Choroid plexus epithelial cell (primary cell): ENCODE results near the gene ARHGAP42.

Experiments used
- DNase-seq: peaks from one replicate; pipeline ENCODE4 v3.0.0-alpha.2; 2010; ENCODE audit warnings: low read depth
- H3K4me3 ChIP-seq: 2 replicates; pipeline ENCODE4 v1.5.1; 2011; ENCODE audit warnings: low read depth, mild to moderate bottlenecking, control low read depth, low read length, moderate library complexity
- CTCF ChIP-seq: conservative IDR thresholded peaks from 2 replicates; pipeline ENCODE4 v1.5.1; 2011; ENCODE audit warnings: low read depth, mild to moderate bottlenecking, control low read depth, inconsistent platforms, low read length, moderate library complexity

Gene ARHGAP42

GRCh38 chr11:100805506-100806199 lies 118.6 kb downstream of the ARHGAP42 start:
- no peak for DNase-seq
- H3K4me3 ChIP-seq = no peak overlapping the region
- no peak for TF ChIP-seq CTCF

GRCh38 chr11:100806296-100806695 lies 119.2 kb downstream of the ARHGAP42 start:
- TF ChIP-seq CTCF = no peak
- no peak for DNase-seq
- H3K4me3 ChIP-seq = no peak overlapping the region

- DNase-seq = peak; percentile 67
- no peak for TF ChIP-seq CTCF
- H3K4me3 ChIP-seq = no peak overlapping the region
These were observed 121.9 kb downstream of the ARHGAP42 start for GRCh38 chr11:100808904-100809491.

- no peak for TF ChIP-seq CTCF
- peak; percentile 48 for DNase-seq
- no peak overlapping the region for H3K4me3 ChIP-seq
These were observed 123.1 kb downstream of the ARHGAP42 start for GRCh38 chr11:100810146-100810545.

GRCh38 chr11:100810666-100811065 lies 123.6 kb downstream of the ARHGAP42 start:
- no peak for DNase-seq
- TF ChIP-seq CTCF = no peak
- no peak overlapping the region for H3K4me3 ChIP-seq

GRCh38 chr11:100812517-100812916 lies 125.4 kb downstream of the ARHGAP42 start:
- no peak for TF ChIP-seq CTCF
- no peak for DNase-seq

More at GRCh38 chr11:100812517-100812916, 125.4 kb downstream of the ARHGAP42 start:
- no peak overlapping the region for H3K4me3 ChIP-seq
